ENCODE results near the gene CDK2. TPM values are rescaled to one million over a fixed set of nuclear protein-coding genes. Genes with fewer than 3 reads are reported as not detected.
A peak's percentile ranks its signal among the peaks of the same experiment; 100 is the strongest.

CDK2 gene
- total RNA-seq, 6 experiments from 2014 or later, result 27.1 to 61.0 (median 53.9) TPM

DNA sequence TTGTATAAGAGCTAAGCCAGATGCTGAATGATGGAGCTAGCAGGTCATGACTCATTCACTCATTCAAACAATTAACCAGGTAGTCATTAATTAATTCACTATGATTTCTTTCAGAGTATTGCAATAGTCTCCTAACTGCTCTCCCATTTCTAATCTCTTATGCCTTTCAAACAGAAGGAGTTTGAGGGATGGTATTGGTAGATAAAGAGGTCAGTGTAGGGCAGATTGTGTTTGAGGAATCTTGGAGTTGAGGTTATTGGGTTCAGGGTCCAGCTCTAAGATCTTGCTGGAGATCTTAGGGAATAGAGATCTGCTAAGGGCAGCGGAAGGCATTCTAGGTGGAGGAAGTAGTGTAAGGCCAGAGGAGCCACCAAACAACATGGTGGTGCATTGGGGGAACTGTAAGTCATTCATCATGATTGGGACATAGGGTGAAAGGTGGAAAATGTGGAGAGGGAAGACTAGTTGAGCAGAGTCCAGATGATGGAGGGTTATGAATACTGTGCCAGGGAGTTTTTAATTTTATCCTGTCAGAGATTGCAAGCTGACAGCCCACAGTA, 24.0 kb upstream of the CDK2 start:
- TF ChIP-seq, protein P1, sequence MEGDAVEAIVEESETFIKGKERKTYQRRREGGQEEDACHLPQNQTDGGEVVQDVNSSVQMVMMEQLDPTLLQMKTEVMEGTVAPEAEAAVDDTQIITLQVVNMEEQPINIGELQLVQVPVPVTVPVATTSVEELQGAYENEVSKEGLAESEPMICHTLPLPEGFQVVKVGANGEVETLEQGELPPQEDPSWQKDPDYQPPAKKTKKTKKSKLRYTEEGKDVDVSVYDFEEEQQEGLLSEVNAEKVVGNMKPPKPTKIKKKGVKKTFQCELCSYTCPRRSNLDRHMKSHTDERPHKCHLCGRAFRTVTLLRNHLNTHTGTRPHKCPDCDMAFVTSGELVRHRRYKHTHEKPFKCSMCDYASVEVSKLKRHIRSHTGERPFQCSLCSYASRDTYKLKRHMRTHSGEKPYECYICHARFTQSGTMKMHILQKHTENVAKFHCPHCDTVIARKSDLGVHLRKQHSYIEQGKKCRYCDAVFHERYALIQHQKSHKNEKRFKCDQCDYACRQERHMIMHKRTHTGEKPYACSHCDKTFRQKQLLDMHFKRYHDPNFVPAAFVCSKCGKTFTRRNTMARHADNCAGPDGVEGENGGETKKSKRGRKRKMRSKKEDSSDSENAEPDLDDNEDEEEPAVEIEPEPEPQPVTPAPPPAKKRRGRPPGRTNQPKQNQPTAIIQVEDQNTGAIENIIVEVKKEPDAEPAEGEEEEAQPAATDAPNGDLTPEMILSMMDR (IDR thresholded peaks at IDR 0.05), result no peak
- Mint-ChIP-seq H3K9me3 (no peaks in the 10 kb centered on the region), H3K4me3 (no peak overlapping the region), H3K27ac (no peak overlapping the region; the same call in 1 of the 2 replicates), H3K27me3 (ENCODE audit: insufficient read depth) (no peaks in the 10 kb centered on the region; the same call in 1 of the 2 replicates), H3K4me1 (ENCODE audit: low read depth) (peaks cover 36% of the 10 kb centered on the region), H3K36me3 (ENCODE audit: low read depth) (peaks cover 22% of the 10 kb centered on the region)
- no peak for DNase-seq

DNA sequence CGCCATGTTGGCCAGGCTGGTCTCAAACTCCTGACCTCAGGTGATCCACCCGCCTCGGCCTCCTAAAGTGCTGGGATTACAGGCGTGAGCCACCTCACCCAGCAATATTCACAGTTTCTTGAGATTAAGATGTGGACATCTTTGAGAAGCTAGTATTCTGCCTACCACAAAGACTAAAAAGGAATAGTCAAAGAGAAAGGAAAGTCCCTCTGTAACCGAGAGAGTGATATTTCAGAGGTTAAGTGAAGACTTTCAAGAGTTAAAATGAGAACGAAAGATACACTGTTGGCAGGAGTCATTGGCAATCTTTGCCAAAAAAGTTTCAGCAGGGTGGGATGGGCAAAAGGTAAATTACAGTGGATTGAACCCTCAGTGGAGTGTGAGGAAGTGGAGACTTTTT, 20.1 kb upstream of the CDK2 start:
- peaks cover 4% of the 10 kb centered on the region; the same call in 1 of the 2 replicates for H3K4me1 Mint-ChIP-seq (ENCODE audit: low read depth)
- TF ChIP-seq, protein P1 (IDR thresholded peaks at IDR 0.05), result no peak
- peaks cover 23% of the 10 kb centered on the region for H3K36me3 Mint-ChIP-seq (ENCODE audit: low read depth)
- H3K27me3 Mint-ChIP-seq (ENCODE audit: insufficient read depth), result no peaks in the 10 kb centered on the region
- no peak overlapping the region for H3K4me3 Mint-ChIP-seq
- peak overlapping the region; percentile 24 for H3K27ac Mint-ChIP-seq
- no peaks in the 10 kb centered on the region for H3K9me3 Mint-ChIP-seq
- no peak for DNase-seq

DNA sequence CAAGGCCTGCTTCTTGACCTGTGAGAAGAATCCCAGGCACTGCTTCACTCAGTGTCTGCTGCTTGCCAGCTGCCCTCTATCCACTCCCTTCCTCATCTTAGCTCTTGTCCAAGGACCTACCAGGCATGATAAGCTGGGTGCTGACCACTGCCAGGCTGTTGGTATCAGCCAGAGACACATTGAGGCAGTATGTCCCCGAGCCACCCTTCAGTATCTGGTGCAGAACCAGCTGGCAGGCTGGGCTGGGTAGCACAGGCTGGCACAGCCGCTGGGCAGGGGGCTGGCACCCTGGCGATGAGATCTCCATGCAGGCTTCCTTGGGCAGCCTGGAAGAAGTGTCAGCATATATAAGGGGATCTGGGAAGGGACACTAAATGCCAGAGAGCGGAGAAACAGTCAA, 11.3 kb upstream of the CDK2 start:
- Mint-ChIP-seq H3K9me3 (no peaks in the 10 kb centered on the region), H3K27ac (0 out of 2 replicates have a peak overlapping the region, but pooled peaks have one; percentile 50), H3K4me1 (ENCODE audit: low read depth) (peaks cover 12% of the 10 kb centered on the region), H3K36me3 (ENCODE audit: low read depth) (peaks cover 10% of the 10 kb centered on the region), H3K4me3 (no peak overlapping the region), H3K27me3 (ENCODE audit: insufficient read depth) (peaks cover 1% of the 10 kb centered on the region; the same call in 1 of the 2 replicates)
- TF ChIP-seq, protein P1 (IDR thresholded peaks at IDR 0.05), result no peak
- DNase-seq, result no peak

DNA sequence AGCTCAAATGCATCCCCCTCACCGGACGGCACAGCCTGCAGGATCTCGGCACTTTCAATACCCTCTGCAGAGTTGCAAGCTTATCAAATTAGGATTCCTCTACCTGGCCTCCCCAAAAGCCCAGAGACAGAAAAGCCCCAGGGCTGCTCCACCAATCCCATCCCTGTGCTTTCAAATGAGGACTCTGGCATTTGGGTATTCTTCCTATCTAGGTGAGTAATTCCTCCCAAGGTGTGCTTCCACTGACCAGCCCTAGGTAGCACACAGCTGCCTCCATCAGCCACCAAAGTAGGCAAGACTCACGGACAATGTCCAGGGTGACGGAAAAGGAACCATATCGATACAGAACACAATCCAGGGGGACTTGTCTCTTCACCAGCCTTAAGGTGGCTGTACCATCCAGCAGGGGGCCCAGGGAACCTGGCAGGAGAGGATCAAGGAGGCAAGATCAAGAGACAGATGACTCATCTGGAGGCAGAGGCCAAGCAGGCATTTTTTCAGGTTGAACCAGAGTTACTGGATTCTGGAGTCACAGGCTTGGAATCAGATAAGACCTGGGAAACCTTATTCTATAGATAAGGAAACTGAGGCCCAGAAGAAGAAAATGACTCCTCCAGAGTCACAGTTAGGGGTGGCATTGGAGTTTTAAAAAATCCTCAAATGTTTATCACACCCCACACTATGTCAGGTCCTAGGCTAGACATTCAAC, 10.7 kb upstream of the CDK2 start:
- Mint-ChIP-seq H3K4me1 (ENCODE audit: low read depth) (peaks cover 12% of the 10 kb centered on the region), H3K9me3 (no peaks in the 10 kb centered on the region), H3K4me3 (no peak overlapping the region), H3K27me3 (ENCODE audit: insufficient read depth) (peaks cover 1% of the 10 kb centered on the region; the same call in 1 of the 2 replicates), H3K27ac (peak overlapping the region; percentile 43), H3K36me3 (ENCODE audit: low read depth) (peaks cover 10% of the 10 kb centered on the region)
- TF ChIP-seq, protein P1 (IDR thresholded peaks at IDR 0.05), result peak; percentile 78
- peak; percentile 77 for DNase-seq

DNA sequence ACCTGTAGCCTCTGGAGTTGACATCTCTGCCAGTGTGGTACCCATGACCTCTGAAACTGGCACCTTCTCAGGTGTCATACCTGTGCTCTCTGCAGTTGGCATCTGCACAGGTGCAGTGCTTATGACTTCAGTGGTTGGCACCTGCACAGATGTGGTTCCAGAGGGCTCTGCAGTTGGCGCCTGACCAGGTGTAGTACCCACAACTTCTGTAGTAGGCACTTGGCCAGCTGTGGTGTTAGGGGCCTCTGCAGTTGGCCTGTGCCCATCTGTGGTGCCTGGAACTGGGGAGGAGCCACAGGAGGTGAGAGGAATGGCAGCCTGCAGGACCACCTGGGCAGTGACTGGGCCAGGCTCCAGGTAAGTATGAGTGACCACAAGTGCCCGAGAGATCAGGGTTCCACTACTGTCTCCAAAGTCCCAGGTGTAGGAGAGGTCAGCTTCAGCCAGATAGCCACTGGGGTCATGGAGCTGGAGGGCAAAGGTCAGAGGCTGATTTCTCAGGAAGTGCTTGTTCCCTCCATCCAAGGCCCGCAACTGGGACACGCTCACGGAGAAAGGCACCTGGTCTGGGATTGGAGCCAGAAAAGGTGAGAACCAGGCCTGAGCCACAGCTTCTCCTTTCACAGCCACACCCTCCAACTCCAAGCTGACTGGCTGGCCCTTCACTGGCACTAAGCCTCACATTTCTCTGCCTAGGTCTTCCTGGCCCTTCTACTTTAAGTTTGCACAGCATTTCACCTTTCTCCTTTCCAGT, 9.3 kb upstream of the CDK2 start:
- H3K4me1 Mint-ChIP-seq (ENCODE audit: low read depth), result peaks cover 12% of the 10 kb centered on the region
- no peak overlapping the region for H3K27ac Mint-ChIP-seq
- DNase-seq, result no peak
- H3K36me3 Mint-ChIP-seq (ENCODE audit: low read depth), result no peaks in the 10 kb centered on the region; the same call in 1 of the 2 replicates
- H3K4me3 Mint-ChIP-seq, result no peak overlapping the region
- TF ChIP-seq, protein P1 (IDR thresholded peaks at IDR 0.05), result no peak
- no peaks in the 10 kb centered on the region for H3K9me3 Mint-ChIP-seq
- peaks cover 1% of the 10 kb centered on the region for H3K27me3 Mint-ChIP-seq (ENCODE audit: insufficient read depth)
